CD4-positive, alpha-beta T cell treated with Interleukin-4 for 1 hour (primary cell): Measurements from ENCODE around the gene PRKCA.

Experiments
- DNase-seq, 2 donors: peaks; one replicate each; pipeline ENCODE4 v3.0.0-alpha.2; 2020 to 2022

Gene PRKCA

GRCh38 chr17:66789093-66789492 lies 486.7 kb downstream of the PRKCA start:
- no peak for DNase-seq

DNA sequence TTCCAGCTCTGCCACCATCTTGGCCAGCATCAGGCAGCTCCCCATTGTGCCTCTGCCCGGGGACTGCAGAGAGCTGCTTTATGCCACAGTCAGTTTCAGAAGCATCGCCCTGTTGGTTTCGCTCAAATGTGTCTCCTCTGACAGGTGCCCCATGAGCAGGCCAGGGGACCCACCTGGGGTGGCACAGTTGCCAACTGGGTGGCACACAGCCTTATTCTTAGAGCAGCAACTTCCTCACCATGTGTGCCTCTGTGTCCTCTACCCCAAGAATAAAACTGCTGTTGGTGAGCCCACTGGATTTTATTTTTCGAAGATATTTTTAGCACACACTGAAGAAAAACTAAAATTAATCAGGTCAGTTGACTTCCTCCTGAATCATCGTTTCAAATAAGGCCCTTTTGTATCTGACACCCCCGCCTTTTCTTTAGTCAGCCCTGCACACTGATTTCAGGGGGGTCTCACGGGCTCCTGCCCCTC lies 487.6 kb downstream of the PRKCA start:
- no peak for DNase-seq

DNA sequence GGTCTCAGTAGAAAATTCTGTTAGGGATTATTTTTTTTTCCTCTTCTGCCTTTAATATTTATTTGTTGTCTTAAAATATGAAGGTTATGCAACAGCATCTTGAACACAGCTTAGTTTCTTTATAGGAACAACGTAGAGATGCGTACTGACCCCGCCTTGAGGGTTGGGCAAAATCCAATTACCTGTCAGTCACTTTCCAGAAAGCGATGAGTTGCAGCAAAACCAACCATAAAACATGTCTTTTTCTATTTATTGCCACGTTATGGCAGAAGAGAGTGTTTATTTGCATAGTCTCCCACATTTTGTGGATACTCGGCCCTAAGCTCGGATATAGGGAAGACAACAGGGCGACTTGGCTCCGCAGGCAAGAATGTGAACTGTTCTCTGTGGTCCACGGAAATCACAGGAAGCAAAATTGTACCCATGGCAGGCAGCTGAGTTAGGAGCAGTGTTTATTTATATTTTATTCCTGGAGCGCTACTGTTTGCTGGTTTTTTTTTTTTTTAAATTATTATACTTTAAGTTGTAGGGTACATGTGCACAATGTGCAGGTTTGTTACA lies 488.2 kb downstream of the PRKCA start:
- DNase-seq: no peak

DNA sequence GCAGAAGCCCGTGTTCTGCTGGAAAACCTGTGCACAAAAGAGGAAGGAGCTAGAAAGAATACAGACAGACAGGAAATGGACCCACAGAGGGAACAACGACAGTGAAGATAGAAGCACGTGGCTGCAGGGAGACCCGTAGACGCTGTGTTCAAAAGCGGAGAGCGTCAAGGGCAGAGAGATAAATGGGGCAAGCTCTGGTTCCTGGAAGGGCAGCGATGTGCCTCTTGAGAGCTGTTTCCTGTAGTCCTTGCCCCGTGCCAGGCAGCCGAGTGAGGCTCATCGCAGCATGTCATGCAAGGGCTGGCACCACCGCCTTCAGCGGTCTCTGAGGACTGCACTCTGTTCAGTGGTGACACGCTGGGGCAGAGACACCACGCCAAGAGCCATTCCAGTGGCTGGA lies 488.9 kb downstream of the PRKCA start:
- DNase-seq: no peak

DNA sequence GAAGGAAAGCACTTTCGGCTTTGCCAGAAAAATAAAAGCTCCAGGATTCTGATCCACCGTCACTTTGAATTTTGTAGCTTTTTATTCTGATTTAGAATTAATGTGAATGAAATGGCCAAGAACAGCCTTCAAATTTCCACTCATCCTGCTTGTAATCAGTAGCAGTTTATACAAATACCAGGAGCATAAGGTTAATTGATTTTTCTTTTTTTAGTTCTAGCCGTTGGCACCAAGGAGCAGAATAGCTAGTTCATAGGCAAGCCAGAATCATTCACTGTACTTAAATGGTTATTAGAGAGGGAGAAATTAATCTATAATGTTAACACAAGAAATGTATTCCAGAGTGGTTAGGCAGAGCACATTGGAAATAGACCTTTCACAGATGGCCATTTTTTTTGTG lies 491.4 kb downstream of the PRKCA start:
- DNase-seq: no peak

DNA sequence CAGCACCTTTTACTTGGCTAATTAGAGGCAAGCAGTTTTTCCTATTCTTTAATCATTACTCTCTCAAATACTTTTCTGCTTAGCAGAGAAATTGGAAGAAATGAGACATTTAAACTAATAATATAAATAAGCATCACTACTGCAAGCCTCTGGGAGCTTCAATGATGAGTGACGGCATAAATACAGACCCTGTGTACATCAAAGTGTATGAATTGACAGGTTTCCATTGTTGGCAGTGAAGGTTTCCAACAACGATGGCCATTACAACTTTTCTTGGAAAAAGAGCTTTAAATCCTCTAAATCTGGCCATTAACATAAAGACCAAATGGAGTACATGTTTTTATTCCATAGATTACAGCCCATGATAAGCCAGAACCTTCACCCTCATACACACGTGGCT lies 493.1 kb downstream of the PRKCA start:
- no peak for DNase-seq

DNA sequence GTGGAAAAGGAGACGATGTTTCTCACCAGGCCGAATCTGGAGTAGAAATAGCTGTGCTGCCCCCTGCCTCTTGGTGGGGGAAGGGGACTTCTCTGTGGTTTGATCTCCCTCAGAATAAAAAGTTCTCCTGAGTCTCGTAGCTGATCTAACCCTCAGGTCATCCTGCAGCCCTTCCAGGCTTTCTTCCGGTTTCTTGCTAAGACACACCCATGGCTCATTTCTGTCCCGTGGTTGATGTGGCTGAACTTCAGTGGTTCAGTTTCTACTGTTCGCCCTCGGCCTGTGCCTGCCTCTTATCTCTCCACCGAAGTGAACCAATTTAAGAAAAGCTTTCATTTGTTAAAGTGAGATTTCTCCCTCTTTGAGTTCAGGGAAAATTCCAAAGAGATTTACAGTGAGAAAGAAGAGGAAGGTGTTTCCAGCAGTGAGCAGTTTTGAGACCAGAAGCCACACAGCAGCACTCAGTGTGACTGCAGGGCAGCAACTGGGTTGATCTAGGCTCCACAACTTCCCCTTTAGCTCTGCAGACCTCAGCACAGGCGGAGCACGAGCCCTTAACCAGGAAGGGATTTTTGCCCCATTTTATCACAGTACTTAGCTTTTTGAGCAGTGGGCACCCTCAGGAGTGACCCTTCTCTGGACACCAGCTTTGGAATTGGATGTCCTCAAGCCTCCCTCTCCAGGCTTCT lies 497.6 kb downstream of the PRKCA start:
- DNase-seq: no peak

DNA sequence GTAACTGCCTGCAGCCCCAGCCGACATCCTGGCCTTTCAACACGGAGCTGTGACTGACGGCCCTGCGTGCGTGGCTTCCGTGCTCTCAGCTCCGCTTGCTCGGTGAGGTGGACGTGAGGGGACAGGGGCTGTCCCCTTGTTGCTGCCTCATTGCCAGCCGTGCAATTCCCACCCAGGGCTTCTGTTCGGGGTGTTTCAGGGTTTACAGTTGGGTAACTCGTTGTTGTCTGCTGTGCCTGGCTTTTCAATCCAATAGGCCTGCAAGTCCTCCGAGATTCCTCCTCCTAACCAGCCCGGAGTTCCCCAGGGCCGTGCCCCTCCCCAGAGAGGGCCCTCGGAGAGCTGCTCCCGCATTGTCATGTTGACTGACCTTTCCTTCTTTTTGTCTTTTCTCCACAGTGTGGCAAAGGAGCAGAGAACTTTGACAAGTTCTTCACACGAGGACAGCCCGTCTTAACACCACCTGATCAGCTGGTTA lies 501.1 kb downstream of the PRKCA start:
- DNase-seq: no peak

DNA sequence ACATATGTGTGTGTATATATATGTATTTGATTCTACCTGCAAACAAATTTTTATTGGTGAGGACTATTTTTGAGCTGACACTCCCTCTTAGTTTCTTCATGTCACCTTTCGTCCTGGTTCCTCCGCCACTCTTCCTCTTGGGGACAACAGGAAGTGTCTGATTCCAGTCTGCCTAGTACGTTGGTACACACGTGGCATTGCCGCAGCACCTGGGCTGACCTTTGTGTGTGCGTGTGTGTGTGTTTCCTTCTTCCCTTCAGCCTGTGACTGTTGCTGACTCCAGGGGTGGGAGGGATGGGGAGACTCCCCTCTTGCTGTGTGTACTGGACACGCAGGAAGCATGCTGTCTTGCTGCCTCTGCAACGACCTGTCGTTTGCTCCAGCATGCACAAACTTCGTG lies 503.2 kb downstream of the PRKCA start:
- no peak for DNase-seq

GRCh38 chr17:66807182-66807581 lies 504.8 kb downstream of the PRKCA start:
- no peak for DNase-seq

DNA sequence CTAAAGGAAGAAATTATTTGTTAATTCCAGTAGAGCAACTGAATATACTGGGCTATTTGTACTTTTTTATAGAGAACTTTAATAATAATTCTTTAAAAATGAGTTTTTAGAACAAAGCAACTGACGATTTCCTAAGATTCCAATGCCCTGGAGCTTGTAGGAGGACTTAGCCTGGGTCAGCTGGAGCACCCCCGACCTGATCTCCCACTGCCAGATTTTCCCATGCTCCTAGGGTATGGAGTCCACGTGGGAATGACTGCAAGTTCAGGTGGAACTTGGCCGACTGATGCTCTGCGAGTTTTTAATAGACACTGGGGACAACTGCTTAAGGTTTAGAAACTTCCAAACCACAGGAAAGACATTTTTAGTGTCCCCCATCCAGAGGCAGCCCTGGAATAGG lies 507.0 kb downstream of the PRKCA start:
- no peak for DNase-seq

DNA sequence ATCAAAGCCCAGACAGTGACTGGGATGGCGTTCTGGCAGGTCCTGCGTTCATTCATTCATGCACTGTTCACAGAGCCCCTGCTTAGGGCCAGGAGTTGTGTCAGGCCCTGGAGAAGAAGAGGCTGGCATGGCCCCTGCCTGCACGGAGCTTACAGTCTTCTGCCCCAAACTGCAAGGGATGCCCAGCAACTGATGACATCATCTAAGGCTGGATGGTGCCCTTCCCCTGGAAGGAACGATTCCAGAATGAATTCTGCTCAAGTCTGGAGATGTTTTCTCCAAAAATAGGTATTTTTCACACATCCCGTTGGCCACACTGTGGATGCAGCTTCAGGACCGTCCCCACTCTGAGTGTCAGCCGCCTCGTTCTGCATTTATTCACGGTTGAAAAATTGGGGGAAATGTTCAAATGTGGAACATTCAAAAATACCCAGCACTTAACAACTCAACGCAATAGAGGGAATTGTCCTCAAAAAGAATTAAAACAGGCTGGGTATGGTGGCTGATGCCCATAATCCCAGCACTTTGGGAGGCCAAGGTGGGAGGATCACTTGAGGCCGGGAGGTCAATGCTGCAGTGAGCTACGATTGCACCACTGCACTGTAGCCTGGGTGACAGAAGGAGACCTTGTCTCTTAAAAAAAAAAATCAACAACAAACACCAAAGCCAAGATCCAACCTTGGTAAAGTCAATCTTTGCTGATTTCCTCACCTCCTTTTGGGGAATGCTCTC lies 508.7 kb downstream of the PRKCA start:
- no peak for DNase-seq

DNA sequence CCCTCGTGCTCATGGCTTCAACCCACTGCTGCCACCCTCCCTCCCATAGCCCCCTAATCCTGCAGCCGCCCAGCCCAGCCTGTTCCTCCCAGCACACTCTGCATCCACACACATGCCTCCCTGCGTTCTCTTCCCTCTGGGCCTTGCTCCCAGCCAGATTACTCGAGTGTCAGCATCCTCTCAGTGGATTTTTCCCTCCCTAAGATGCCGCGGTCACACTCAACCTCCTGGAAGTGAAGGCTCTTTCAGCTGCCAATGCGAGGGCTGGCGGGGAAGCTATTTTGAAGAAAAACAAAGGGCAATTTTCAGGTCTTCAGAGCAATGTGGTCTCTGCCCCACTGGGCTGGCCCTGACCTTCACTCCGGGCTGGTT lies 509.3 kb downstream of the PRKCA start:
- no peak for DNase-seq

DNA sequence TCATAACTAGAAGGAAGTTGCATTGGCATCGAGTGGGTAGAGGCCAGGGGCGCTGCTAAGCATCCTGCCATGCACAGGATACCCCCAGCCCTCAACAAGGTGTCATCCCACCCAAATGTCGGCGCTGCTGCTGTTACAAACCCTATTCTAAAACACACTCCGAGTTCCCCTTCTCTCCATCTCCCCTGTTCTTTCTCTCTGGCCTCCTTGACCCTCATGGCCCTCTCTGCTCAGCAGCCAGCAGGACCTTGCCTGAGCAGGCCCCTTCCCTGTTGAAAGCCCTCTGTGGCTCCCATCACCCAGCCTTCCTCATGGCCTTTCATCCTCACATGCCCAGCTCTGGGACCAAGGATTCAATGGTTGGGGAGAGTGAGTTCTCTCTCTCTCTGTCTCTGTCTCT lies 510.2 kb downstream of the PRKCA start:
- no peak for DNase-seq

GRCh38 chr17:66813296-66813695 lies 510.9 kb downstream of the PRKCA start:
- DNase-seq: no peak

DNA sequence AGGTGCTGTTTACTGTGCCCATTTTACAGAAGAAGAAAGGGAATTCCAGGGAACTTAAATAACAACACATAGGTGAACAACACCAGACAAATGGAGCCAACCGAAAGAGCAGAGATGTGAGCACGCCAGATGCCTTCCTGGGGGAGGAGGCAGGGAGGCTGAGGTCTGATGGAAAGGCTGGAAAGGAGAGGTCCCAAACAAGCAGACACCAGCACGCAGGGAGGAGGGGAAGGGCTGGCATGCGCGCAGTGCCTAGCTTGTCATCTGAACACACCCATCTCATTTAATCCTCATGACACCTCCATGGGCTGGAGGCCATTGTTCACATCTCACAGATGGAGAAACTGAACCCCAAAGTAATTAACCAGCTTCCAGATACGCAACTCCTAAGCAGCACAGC lies 511.6 kb downstream of the PRKCA start:
- no peak for DNase-seq

DNA sequence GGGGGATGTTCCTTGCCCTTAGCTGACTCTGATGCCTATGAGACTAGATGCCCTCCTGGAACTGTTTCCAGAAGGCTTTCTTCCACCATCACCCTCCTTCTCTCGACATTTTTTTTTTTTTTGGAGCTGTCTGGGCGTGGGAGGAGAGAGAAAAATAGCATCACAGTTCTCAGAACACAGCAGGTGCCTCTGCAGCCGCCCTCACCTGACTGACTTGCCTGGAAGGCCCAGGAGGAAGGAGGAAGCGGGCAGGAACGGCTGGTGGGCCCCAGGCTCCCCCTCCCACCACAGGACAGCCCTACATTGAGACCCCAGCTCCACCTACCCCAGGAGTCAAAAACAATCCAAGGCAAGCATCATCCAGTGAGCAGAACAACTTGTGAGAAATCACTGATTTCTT lies 512.2 kb downstream of the PRKCA start:
- DNase-seq: no peak

GRCh38 chr17:66817750-66818149 lies 515.3 kb downstream of the PRKCA start:
- no peak for DNase-seq

DNA sequence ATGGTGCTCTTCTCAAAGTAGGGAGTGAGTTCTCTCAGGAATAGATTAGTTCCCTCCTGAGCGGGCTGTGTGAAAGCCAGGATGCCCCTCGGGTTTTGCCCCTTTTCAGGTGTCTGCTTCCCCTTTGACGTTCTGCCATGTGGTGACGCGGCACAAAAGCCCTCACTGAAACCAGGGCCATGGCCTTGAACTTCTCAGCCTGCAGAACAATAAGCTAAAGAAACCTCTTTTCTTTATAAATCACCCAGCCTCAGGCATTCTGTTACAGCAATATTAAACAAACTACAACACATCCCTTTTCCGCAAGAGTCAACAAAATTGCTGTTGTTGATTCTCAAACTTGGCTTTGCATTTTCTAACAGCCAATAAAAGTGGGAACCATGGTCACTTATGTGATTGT lies 517.1 kb downstream of the PRKCA start:
- DNase-seq: no peak

- DNase-seq: no peak
Observed at GRCh38 chr17:66822009-66822408, 519.6 kb downstream of the PRKCA start.

DNA sequence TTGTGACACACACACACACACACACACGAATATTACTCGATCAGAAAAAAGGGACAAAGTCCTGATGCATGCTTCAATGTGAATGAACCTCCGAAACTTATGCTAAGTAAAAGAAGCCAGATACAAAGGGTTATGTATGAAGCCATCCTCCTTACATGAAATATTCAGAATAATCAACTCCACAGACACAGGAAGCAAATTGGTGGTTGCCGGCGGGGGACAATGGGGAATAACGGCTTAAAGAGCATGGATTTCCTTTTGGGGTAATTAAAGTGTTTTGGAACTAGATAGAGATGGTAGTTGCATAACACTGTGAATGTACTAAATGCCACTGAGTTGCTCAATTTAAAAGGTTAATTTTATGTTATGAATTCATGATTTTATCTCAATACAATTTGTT lies 524.4 kb downstream of the PRKCA start:
- DNase-seq: no peak

DNA sequence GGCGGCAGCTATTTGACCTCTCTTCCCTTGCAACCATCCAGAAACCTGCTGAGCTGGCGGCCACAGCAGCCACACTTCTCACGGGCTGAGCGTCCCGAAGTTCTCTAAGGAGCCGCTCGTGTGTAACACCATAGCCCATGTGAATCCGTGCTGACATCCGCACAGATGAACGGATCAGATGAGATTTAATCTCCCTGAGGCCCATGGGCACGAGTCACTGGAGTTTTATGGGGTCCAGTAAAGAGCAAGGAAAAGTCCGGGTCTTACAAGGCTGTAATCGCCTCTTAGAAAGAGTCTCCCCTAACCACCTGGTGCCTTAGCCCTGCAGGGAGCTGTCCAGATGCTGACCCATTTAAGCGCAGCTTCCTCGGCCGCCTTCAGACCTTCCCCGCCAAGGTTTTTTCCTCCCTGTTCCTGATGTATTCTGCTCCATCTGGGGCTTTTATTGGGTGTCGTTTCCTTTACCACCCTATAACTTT lies 527.0 kb downstream of the PRKCA start:
- no peak for DNase-seq

GRCh38 chr17:66829883-66830282 lies 527.5 kb downstream of the PRKCA start:
- no peak for DNase-seq

GRCh38 chr17:66830451-66830850 lies 528.0 kb downstream of the PRKCA start:
- DNase-seq: no peak
